ENCODE data around the gene NELFB.

NELFB gene

GRCh38 chr9:137293094-137293481 is 38.0 kb downstream of the NELFB start:
- WGBS = 86% methylated on average over 15 of the region's 15 CpGs
- no peak overlapping the region; the same call in 1 of the 2 replicates for H3K27ac ChIP-seq (ENCODE audit: low read depth, low read length)
- H3K4me1 ChIP-seq (ENCODE audit: insufficient read depth, low read length) = peaks cover 2% of the 10 kb centered on the region
- H3K36me3 ChIP-seq (ENCODE audit: insufficient read depth, low read length) = no peaks in the 10 kb centered on the region
- H3K9ac ChIP-seq (ENCODE audit: low read depth, low read length) = no peak overlapping the region
- no peaks in the 10 kb centered on the region for H3K9me3 ChIP-seq (ENCODE audit: insufficient read depth, low read depth, low read length)
- peaks cover 32% of the 10 kb centered on the region for H3K27me3 ChIP-seq (ENCODE audit: insufficient read depth, low read length)
- no peak overlapping the region for H3K4me3 ChIP-seq (ENCODE audit: low read length)

- Histone ChIP-seq H3K27ac (ENCODE audit: low read depth, low read length) (no peak overlapping the region), H3K4me3 (ENCODE audit: low read length) (no peak overlapping the region), H3K9me3 (ENCODE audit: insufficient read depth, low read depth, low read length) (no peaks in the 10 kb centered on the region), H3K4me1 (ENCODE audit: insufficient read depth, low read length) (peaks cover 7% of the 10 kb centered on the region), H3K36me3 (ENCODE audit: insufficient read depth, low read length) (no peaks in the 10 kb centered on the region), H3K9ac (ENCODE audit: low read depth, low read length) (no peak overlapping the region), H3K27me3 (ENCODE audit: insufficient read depth, low read length) (peaks cover 32% of the 10 kb centered on the region)
- 93% methylated on average over 28 of the region's 29 CpGs for WGBS
Observed at GRCh38 chr9:137293482-137294090, 38.5 kb downstream of the NELFB start.

GRCh38 chr9:137294091-137294680 is 39.1 kb downstream of the NELFB start:
- peaks cover 12% of the 10 kb centered on the region for H3K4me1 ChIP-seq (ENCODE audit: insufficient read depth, low read length)
- no peaks in the 10 kb centered on the region for H3K36me3 ChIP-seq (ENCODE audit: insufficient read depth, low read length)
- H3K9me3 ChIP-seq (ENCODE audit: insufficient read depth, low read depth, low read length) = no peaks in the 10 kb centered on the region
- WGBS = 78% methylated on average over 11 of the region's 11 CpGs
- no peak overlapping the region for H3K9ac ChIP-seq (ENCODE audit: low read depth, low read length)
- H3K27ac ChIP-seq (ENCODE audit: low read depth, low read length) = no peak overlapping the region
- no peak overlapping the region for H3K4me3 ChIP-seq (ENCODE audit: low read length)
- H3K27me3 ChIP-seq (ENCODE audit: insufficient read depth, low read length) = peaks cover 32% of the 10 kb centered on the region

GRCh38 chr9:137294681-137295237 is 39.6 kb downstream of the NELFB start:
- Histone ChIP-seq H3K4me3 (ENCODE audit: low read length) (peak overlapping the region; percentile 47), H3K9ac (ENCODE audit: low read depth, low read length) (peak overlapping the region; percentile 25; the same call in 1 of the 2 replicates)
- WGBS = 21% methylated on average over 35 of the region's 35 CpGs

GRCh38 chr9:137295238-137295811 is 40.2 kb downstream of the NELFB start:
- H3K9me3 ChIP-seq (ENCODE audit: insufficient read depth, low read depth, low read length) = no peaks in the 10 kb centered on the region
- H3K27ac ChIP-seq (ENCODE audit: low read depth, low read length) = no peak overlapping the region
- H3K4me1 ChIP-seq (ENCODE audit: insufficient read depth, low read length) = peaks cover 23% of the 10 kb centered on the region
- peak overlapping the region; percentile 47 for H3K4me3 ChIP-seq (ENCODE audit: low read length)
- WGBS = 2% methylated on average over 76 of the region's 76 CpGs
- no peaks in the 10 kb centered on the region for H3K36me3 ChIP-seq (ENCODE audit: insufficient read depth, low read length)
- H3K9ac ChIP-seq (ENCODE audit: low read depth, low read length) = peak overlapping the region; percentile 25; the same call in 1 of the 2 replicates
- H3K27me3 ChIP-seq (ENCODE audit: insufficient read depth, low read length) = peaks cover 36% of the 10 kb centered on the region

More at GRCh38 chr9:137294681-137295237, 39.6 kb downstream of the NELFB start:
- H3K27me3 ChIP-seq (ENCODE audit: insufficient read depth, low read length) = peaks cover 33% of the 10 kb centered on the region
- no peaks in the 10 kb centered on the region for H3K36me3 ChIP-seq (ENCODE audit: insufficient read depth, low read length)
- no peak overlapping the region for H3K27ac ChIP-seq (ENCODE audit: low read depth, low read length)
- peaks cover 18% of the 10 kb centered on the region for H3K4me1 ChIP-seq (ENCODE audit: insufficient read depth, low read length)
- H3K9me3 ChIP-seq (ENCODE audit: insufficient read depth, low read depth, low read length) = no peaks in the 10 kb centered on the region

GRCh38 chr9:137295849-137296669 is 40.9 kb downstream of the NELFB start:
- WGBS = 6% methylated on average over 60 of the region's 78 CpGs
- H3K27ac ChIP-seq (ENCODE audit: low read depth, low read length) = no peak overlapping the region
- no peaks in the 10 kb centered on the region for H3K9me3 ChIP-seq (ENCODE audit: insufficient read depth, low read depth, low read length)
- no peaks in the 10 kb centered on the region for H3K36me3 ChIP-seq (ENCODE audit: insufficient read depth, low read length)
- H3K4me3 ChIP-seq (ENCODE audit: low read length) = peak overlapping the region; percentile 47
- no peak overlapping the region; the same call in 1 of the 2 replicates for H3K9ac ChIP-seq (ENCODE audit: low read depth, low read length)
- peaks cover 23% of the 10 kb centered on the region for H3K4me1 ChIP-seq (ENCODE audit: insufficient read depth, low read length)
- peaks cover 36% of the 10 kb centered on the region for H3K27me3 ChIP-seq (ENCODE audit: insufficient read depth, low read length)

GRCh38 chr9:137296670-137297664 is 41.8 kb downstream of the NELFB start:
- H3K9ac ChIP-seq (ENCODE audit: low read depth, low read length) = no peak overlapping the region
- H3K27me3 ChIP-seq (ENCODE audit: insufficient read depth, low read length) = peaks cover 36% of the 10 kb centered on the region
- peak overlapping the region; percentile 46 for H3K4me3 ChIP-seq (ENCODE audit: low read length)
- H3K9me3 ChIP-seq (ENCODE audit: insufficient read depth, low read depth, low read length) = no peaks in the 10 kb centered on the region
- H3K27ac ChIP-seq (ENCODE audit: low read depth, low read length) = no peak overlapping the region
- H3K4me1 ChIP-seq (ENCODE audit: insufficient read depth, low read length) = peaks cover 23% of the 10 kb centered on the region
- H3K36me3 ChIP-seq (ENCODE audit: insufficient read depth, low read length) = no peaks in the 10 kb centered on the region
- WGBS = 62% methylated on average over 24 of the region's 24 CpGs

GRCh38 chr9:137297966-137298365 is 42.8 kb downstream of the NELFB start:
- Histone ChIP-seq H3K27me3 (ENCODE audit: insufficient read depth, low read length) (peaks cover 41% of the 10 kb centered on the region), H3K36me3 (ENCODE audit: insufficient read depth, low read length) (no peaks in the 10 kb centered on the region), H3K4me3 (ENCODE audit: low read length) (no peak overlapping the region), H3K4me1 (ENCODE audit: insufficient read depth, low read length) (peaks cover 25% of the 10 kb centered on the region), H3K9ac (ENCODE audit: low read depth, low read length) (no peak overlapping the region), H3K9me3 (ENCODE audit: insufficient read depth, low read depth, low read length) (no peaks in the 10 kb centered on the region), H3K27ac (ENCODE audit: low read depth, low read length) (no peak overlapping the region; the same call in 1 of the 2 replicates)
- WGBS = 36% methylated on average over 7 of the region's 7 CpGs

- peak overlapping the region; percentile 93 for H3K4me3 ChIP-seq (ENCODE audit: low read length)
- H3K4me1 ChIP-seq (ENCODE audit: insufficient read depth, low read length) = peaks cover 30% of the 10 kb centered on the region
- no peaks in the 10 kb centered on the region for H3K36me3 ChIP-seq (ENCODE audit: insufficient read depth, low read length)
- no peak overlapping the region for H3K9ac ChIP-seq (ENCODE audit: low read depth, low read length)
- no peaks in the 10 kb centered on the region for H3K9me3 ChIP-seq (ENCODE audit: insufficient read depth, low read depth, low read length)
- peaks cover 46% of the 10 kb centered on the region for H3K27me3 ChIP-seq (ENCODE audit: insufficient read depth, low read length)
- WGBS = 28% methylated on average over 24 of the region's 24 CpGs
- H3K27ac ChIP-seq (ENCODE audit: low read depth, low read length) = no peak overlapping the region; the same call in 1 of the 2 replicates
Observed at GRCh38 chr9:137298401-137299202, 43.5 kb downstream of the NELFB start.

Data from HUES64 (cell line).